HG03442 (cell line): Measurements from ENCODE around the gene UBTD1.

ENCODE experiments used
- ATAC-seq: cut with Tn5 transposase; IDR thresholded peaks from one replicate; pipeline ENCODE4 v1.9.1; 2021; ENCODE audit warnings: mild to moderate bottlenecking, moderate library complexity; ENCODE audit not compliant: unreplicated experiment

Gene UBTD1

GRCh38 chr10:97482381-97482780, 16.3 kb upstream of the UBTD1 start:
- no peak for ATAC-seq

GRCh38 chr10:97483506-97483905, 15.2 kb upstream of the UBTD1 start:
- ATAC-seq = no peak

GRCh38 chr10:97483921-97484320, 14.8 kb upstream of the UBTD1 start:
- ATAC-seq = no peak

- no peak for ATAC-seq
Measured at GRCh38 chr10:97485647-97486281, 13.0 kb upstream of the UBTD1 start.

GRCh38 chr10:97490592-97490991, 8.1 kb upstream of the UBTD1 start:
- no peak for ATAC-seq

- no peak for ATAC-seq
Measured at GRCh38 chr10:97494151-97494550, 4.6 kb upstream of the UBTD1 start.

- ATAC-seq = no peak
Measured at GRCh38 chr10:97494863-97495506, 3.7 kb upstream of the UBTD1 start.

GRCh38 chr10:97497572-97498075, 1.1 kb upstream of the UBTD1 start:
- peak; percentile 31 for ATAC-seq

GRCh38 chr10:97498076-97498840, 466 bp upstream of the UBTD1 start, which contains the start of gene MMS19:
Gene MMS19 (minus strand): TSS chr10:97498422. CDS start chr10:97498384, 38 bp downstream.
- ATAC-seq = peak; percentile 92

GRCh38 chr10:97499561-97500296, 1.0 kb downstream of the UBTD1 start:
- no peak for ATAC-seq

GRCh38 chr10:97500297-97500575, 1.5 kb downstream of the UBTD1 start:
- ATAC-seq = no peak

GRCh38 chr10:97502916-97503315, 4.2 kb downstream of the UBTD1 start:
- no peak for ATAC-seq

- no peak for ATAC-seq
Measured at GRCh38 chr10:97503406-97503805, 4.7 kb downstream of the UBTD1 start.

GRCh38 chr10:97505152-97505551, 6.4 kb downstream of the UBTD1 start:
- no peak for ATAC-seq

- ATAC-seq = no peak
Measured at GRCh38 chr10:97506199-97506991, 7.7 kb downstream of the UBTD1 start.

GRCh38 chr10:97508342-97508741, 9.6 kb downstream of the UBTD1 start:
- no peak for ATAC-seq

- ATAC-seq = no peak
Measured at GRCh38 chr10:97509120-97509680, 10.5 kb downstream of the UBTD1 start.

GRCh38 chr10:97510686-97511085, 12.0 kb downstream of the UBTD1 start:
- ATAC-seq = no peak

- no peak for ATAC-seq
Measured at GRCh38 chr10:97511711-97512440, 13.2 kb downstream of the UBTD1 start.
